GM12874 (cell line): Measurements from ENCODE around the gene LY6G6F.

Experiments
- CTCF ChIP-seq: IDR thresholded peaks from 2 replicates; pipeline ENCODE4 v1.5.1; 2011; ENCODE audit warnings: low read depth, mild to moderate bottlenecking, control low read depth, low read length, moderate library complexity; ENCODE audit not compliant: insufficient read depth

Gene LY6G6F

DNA sequence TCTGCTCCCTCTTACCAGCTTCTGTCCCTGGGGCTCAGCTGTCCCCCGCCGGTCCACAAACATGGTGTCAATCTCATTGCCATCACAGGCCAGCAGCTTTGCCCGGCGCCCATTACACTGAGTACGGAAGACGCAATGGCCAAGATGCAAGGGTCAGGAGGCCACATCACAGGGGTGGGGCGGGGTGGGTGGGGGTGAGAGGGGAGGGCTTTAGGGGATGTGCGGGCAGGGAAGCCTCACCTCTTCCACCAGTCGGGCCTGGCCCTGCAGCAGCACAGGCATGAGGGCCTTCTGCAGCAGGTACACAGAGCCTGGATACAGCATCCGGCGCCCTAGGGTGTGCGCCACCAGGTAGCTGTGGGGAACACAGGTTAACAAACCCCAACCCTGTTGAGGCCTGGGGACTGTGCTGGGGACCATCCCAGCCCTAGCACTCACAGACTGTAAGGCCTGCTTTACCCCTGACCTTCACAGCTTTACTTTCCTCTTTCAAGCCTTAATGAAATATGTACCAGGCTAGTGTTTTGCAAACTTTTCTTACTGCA, 15.0 kb upstream of the LY6G6F start:
- no peak for TF ChIP-seq CTCF

- TF ChIP-seq CTCF = no peak
Observed at GRCh38 chr6:31692353-31692752, 14.3 kb upstream of the LY6G6F start.

DNA sequence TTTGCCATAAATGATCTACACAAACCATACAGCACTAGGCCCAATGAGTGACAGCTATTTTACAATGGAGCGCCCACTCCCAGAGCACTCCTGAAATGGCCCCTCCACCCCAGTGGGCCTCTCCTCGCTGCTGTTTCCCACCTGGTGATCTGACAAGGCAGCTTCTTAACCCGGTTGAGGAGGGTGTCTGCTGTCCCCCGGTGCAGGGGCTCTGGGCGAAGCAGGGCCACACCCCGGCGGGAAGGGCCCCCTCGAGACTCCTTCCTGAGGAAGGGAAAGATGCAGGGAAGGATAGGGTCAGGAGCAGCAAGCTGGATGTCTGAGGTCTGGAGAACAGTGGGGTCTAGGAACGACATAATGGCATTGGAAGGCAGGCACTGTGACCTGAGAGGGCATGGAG, 13.8 kb upstream of the LY6G6F start:
- no peak for TF ChIP-seq CTCF

DNA sequence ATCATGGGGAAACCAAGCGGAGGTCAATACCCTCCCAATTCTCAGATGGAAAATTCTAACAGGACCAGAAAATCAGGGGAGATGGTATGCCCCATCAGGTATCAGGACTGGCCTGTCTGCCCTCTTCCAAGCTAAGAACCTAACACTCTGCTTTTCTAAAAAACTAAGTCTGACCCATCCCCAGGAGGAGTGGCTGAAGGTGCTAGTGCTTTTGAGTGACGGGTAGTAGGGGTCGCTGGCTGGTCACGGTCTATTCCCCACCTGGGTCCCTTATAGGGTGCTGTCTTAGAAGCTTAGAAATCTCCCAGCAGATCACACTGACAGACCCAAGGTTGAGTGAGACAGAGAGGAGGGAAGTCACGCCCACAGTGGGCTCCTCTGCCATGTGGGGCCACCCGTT, 13.1 kb upstream of the LY6G6F start:
- no peak for TF ChIP-seq CTCF

GRCh38 chr6:31697555-31697954, 9.1 kb upstream of the LY6G6F start:
- TF ChIP-seq CTCF = no peak

DNA sequence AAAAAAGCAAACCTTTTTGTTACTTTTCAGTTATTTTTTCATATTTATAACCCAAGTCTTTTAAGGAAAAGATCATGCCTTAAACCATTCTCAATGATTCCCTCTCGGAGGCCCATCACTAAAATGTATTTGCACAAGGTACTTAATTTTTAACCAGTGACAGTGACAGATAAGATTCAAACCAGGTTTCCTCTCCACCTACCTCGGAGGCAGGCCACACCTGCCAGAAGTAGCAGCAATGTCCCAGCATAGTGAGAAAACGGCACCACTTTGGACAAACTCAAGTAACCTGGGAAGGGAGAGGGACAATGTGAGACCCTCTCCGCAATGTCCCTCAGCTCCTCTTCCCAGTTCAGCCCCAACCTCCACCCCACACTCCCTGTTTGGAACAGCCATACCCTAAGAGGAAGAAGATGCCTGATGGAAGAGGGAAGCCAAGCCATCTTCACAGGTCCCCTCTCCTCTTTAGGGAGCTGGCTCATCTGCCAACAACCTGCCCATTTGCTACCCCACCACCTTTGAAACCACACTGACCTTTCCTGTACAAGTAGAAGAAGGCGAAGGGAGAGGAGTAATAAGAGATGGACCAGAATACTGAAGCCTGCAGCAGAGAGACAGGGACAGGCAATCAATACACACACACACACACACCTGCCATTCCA, 5.8 kb upstream of the LY6G6F start:
- TF ChIP-seq CTCF = no peak

GRCh38 chr6:31701666-31702404, 4.8 kb upstream of the LY6G6F start:
- TF ChIP-seq CTCF = no peak
